Stimulated activated CD4-positive, alpha-beta T cell treated with anti-CD3 and anti-CD28 coated beads, Interleukin-4, amount 100 ng/mL, for 24 hours (primary cell): Measurements from ENCODE around the gene CYP46A1.
"Not testable (repeated sequence)": the region's sequence is repeated elsewhere in the genome, so short reads cannot be mapped to it uniquely, and the experiment has no call there.

Experiments used
- DNase-seq: peaks from one replicate; pipeline ENCODE4 v3.0.0-alpha.2; 2020

Gene CYP46A1

GRCh38 chr14:99658218-99658845 is 25.8 kb upstream of the CYP46A1 start:
- no peak for DNase-seq

- no peak for DNase-seq
Observed at GRCh38 chr14:99659333-99659741, 24.8 kb upstream of the CYP46A1 start.

GRCh38 chr14:99660006-99660566 is 24.0 kb upstream of the CYP46A1 start:
- no peak for DNase-seq

GRCh38 chr14:99660794-99661193 is 23.3 kb upstream of the CYP46A1 start:
- no peak for DNase-seq

GRCh38 chr14:99661206-99661605 is 22.9 kb upstream of the CYP46A1 start:
- DNase-seq, result not testable (repeated sequence)

- DNase-seq, result no peak
Observed at GRCh38 chr14:99662846-99663245, 21.3 kb upstream of the CYP46A1 start.

- no peak for DNase-seq
Observed at GRCh38 chr14:99663386-99664057, 20.6 kb upstream of the CYP46A1 start.

- DNase-seq, result no peak
Observed at GRCh38 chr14:99664058-99664936, 19.8 kb upstream of the CYP46A1 start.

- DNase-seq, result no peak
Observed at GRCh38 chr14:99664937-99665273, 19.2 kb upstream of the CYP46A1 start.

GRCh38 chr14:99666533-99666932 is 17.6 kb upstream of the CYP46A1 start:
- DNase-seq, result no peak

GRCh38 chr14:99667045-99667444 is 17.1 kb upstream of the CYP46A1 start:
- no peak for DNase-seq

GRCh38 chr14:99667821-99668220 is 16.3 kb upstream of the CYP46A1 start:
- DNase-seq, result no peak

GRCh38 chr14:99668307-99669295 is 15.5 kb upstream of the CYP46A1 start:
- DNase-seq, result no peak

GRCh38 chr14:99670361-99671234 is 13.5 kb upstream of the CYP46A1 start:
- DNase-seq, result no peak

- DNase-seq, result no peak
Observed at GRCh38 chr14:99671235-99672224, 12.6 kb upstream of the CYP46A1 start.

GRCh38 chr14:99672506-99673304 is 11.4 kb upstream of the CYP46A1 start:
- no peak for DNase-seq

GRCh38 chr14:99673305-99674063 is 10.6 kb upstream of the CYP46A1 start:
- DNase-seq, result no peak

- no peak for DNase-seq
Observed at GRCh38 chr14:99674064-99674650, 9.9 kb upstream of the CYP46A1 start.
